CD4-positive, alpha-beta T cell treated with Interleukin-2 at 100 ng/mL for 4 hours (primary cell): ENCODE data around the gene TALDO1.

Source experiments
- DNase-seq: peaks from one replicate; pipeline ENCODE4 v3.0.0-alpha.2; 2020; ENCODE audit warnings: low spot score

TALDO1 gene

DNA sequence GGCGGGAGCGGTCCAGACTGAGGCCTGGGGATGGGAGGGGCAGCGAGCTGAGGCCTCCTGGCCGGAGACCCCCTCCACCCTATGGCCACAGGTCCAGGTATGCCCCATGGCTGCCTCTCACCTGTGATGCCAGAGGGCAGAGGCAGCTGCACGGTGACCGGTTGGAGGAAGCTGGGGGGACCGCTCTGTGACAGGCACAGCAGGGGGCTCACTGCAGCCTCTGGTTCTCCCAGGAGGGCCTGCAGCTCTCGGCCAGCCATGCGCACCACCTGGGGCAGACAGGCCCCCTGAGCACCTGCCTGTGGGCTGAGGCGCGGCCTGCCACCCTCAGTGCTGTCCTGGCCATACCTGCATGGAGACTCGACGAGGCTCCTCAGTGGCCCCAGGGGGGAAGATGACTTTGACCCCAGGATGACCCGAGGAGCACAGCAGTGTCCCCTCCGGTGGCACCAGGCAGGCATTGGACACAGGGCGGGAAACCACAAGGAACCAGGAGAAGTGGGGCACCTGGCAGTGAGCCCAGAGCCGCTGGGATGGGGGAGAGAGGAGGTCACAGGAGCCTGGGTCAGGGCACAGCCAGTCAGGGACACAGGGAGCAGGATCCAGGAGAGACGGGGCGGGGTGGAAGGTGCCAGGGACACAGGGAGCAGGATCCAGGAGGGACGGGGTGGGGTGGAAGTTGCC lies 54.0 kb downstream of the TALDO1 start:
- no peak for DNase-seq

DNA sequence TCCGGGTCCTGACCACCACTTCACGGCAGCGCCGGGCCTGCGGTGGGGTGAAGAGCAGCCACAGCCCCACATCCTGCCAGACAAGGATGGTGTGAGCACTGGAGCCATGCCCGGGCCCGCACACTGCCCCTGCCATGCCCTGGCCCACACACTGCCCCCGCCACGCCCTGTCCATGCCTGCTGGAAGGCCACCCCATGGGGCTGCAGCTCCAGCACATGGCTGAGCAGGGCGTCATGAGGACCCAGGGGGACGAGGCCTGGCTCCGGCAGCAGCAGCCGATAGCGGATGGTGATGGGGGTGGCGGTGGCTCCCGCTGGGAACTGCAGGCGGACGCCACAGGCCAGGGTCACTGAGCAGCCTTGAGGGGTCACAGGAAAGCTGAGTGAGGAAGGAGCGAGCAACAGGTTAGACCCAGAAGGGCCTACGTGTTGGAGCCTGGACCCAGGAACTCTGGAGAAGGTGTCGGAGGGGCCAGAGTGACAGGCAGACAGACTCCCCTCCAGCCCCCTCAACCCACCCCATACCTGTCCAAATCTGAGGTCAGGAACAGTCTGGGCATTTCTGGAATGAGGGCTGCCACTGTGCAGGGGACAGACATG lies 54.9 kb downstream of the TALDO1 start:
- DNase-seq, result no peak

DNA sequence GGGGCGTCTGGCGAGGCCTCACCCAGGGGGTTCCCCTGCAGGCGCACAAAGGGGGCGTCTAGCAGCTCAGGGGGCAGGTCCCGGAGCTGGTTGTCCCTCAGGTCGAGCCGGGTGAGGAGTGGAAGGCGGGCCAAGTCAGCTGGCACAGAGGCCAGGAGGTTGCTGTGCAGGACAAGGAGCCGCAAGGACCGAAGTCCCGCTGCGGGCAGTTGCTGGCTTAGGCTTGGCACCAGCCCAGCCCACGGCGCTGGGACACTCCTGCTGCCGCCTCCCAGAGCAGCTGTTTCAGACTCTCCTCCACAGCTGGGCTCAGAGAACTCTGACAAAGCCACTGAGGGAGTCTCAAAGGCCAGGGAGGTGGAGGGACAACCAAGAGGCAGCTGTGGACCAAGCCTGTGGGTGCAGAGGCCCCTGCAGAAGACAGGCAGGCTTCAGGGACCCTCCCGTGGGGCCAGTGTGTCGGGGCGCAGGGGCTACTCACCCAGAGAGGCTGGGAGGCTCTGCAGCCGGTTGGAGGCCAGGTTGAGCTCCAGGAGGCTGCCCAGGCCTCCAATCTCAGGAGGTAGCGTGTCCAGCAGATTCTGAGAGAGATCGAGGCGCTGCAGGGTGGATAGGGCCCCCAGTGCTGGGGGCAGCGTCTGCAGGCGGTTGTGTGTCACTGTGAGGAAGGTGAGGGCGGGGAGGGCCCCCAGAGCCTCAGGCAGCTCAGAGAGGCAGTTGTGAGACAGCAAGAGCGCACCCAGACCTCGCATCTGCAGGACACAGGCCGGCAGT lies 55.6 kb downstream of the TALDO1 start:
- no peak for DNase-seq

DNA sequence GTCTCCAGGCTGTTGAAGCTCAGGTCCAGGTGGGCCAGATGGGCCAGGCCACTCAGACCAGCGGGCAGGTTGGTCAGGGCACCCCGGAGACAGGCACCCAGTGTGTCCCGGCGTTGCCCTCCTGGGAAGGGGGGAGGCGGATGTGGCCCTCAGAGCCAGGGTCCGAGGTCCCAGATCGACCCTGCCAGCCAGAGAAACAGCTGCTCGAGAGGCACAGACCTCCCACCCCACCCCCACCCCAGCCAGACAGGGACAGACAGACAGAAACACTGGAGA lies 56.1 kb downstream of the TALDO1 start:
- no peak for DNase-seq

DNA sequence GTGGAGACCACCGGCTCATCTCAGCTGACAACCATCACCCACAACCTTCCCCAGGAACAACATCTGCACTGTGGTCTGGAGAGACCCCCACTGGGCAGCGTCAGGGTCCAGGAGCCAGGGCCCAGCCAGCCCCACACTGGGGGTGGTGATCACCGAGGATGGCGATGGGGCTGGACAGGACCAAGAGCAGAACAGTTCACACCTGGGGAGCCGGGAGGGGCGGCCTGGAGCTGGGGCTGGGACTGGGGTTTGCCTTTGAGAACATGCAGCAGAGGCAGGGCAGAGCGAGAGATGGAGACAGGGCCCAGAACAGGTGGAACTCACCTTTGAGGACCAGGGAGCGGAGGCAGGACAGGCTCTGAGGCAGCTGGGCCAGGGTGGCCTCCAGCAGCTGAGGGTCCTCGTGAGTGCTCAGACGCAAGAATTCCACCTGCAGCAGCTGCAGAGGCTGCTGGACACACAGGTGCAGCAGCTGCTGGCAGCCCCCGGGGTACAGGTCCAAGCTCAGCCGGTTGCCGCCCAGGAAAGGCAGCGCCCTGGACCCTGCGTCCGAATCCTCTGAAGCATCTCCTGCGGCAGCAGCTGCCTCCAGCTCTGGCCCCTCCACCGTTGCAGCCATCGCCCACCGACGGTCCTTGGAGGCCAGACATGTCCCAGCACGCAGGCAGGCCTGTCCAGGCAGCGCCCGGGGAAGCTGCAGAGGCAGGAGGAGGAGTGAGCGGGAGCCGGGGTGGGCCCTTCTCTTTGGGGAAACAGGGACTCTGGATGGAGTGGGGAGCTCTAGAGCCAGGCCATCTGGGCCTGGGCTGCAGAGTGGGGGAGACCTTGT lies 56.7 kb downstream of the TALDO1 start:
- DNase-seq, result no peak

DNA sequence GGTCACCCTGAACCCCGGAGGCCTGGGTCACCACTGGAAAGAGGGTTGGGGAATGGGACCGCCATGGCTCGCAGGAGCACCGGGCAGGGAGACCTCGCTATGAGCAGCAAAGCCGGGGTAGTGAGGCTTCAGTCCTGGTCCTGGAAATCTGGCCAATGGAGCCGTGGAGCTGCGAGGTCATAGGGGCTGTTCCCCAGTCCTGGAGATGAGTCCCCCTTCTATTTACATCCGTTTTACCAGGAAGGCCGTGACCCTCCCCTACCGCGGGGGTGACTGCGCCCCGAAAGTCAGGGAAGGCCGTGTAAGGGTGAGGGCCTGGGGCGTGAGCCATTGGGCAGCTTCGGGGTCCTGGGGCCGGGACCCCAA lies 57.3 kb downstream of the TALDO1 start:
- no peak for DNase-seq

- peak; percentile 47 for DNase-seq
Observed at GRCh38 chr11:808427-809286, 61.4 kb downstream of the TALDO1 start.

- DNase-seq, result peak; percentile 96
Observed at GRCh38 chr11:809287-810039, 62.2 kb downstream of the TALDO1 start, which contains the start of gene RPLP2. TSS of gene RPLP2 (plus strand) at chr11:809967. CDS start at chr11:810235, 268 bp downstream.

GRCh38 chr11:810040-810567 lies 62.8 kb downstream of the TALDO1 start:
- no peak for DNase-seq

DNA sequence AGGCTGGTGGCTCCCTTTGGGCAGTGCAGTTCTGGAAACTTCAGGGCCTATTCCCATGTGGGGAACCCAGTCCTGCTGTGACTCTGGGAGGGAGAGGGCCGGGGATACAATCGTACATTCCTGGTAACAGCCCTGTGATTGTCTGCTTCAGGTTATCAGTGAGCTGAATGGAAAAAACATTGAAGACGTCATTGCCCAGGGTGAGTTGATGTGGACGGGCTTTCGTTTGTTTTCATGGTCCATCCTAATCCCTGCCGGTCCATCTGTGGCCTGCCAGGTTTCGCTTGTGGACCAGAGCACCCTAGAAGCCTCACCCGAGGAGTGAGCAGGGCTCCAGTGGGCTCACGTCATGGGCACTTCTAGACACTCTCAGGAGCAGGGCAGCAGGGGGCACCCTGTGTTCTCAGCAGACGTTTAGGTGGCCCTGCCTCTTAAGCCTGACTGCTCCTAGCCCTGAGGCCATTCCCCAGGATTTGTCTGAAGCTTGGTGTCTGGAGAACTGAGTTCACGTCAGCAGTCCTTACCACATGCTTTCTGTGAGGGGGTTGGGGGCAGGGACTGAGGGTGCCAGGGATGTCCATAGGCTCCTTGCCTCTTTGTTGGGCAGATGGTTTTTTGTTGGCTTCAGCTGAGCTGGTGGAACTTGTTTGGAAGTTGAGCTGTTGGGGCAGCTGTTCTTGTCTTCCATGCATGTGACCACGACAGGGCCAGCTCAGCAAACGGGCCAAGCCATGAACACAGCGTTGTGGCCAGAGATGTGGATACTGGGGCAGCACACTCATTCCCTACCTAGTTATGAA lies 64.4 kb downstream of the TALDO1 start:
- DNase-seq, result no peak

DNA sequence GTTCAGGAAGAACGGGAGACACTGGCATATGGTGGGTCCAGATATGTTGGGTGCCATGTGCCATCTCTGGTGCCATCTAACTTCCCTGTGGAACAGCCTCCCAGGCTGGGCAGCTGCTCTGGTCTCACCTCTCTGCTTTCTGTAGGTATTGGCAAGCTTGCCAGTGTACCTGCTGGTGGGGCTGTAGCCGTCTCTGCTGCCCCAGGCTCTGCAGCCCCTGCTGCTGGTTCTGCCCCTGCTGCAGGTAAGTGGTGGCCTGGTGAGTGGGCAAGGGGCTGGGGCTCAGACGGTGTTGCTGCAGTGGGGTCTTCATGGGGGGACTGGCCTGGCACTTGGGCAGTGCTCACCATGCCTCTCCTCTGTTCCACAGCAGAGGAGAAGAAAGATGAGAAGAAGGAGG lies 65.1 kb downstream of the TALDO1 start:
- DNase-seq, result no peak

- DNase-seq, result no peak
Observed at GRCh38 chr11:813072-813455, 65.8 kb downstream of the TALDO1 start.

GRCh38 chr11:813456-814096 lies 66.3 kb downstream of the TALDO1 start:
- no peak for DNase-seq
